HG03439 (cell line): ENCODE data around the gene POLRMT.
"Not testable (repeated sequence)": the region's sequence is repeated elsewhere in the genome, so short reads cannot be mapped to it uniquely, and the experiment has no call there.

Experiments used
- ATAC-seq: cut with Tn5 transposase; IDR thresholded peaks from one replicate; pipeline ENCODE4 v1.9.1; 2021; ENCODE audit warnings: mild to moderate bottlenecking, moderate library complexity; ENCODE audit not compliant: unreplicated experiment

Gene POLRMT

DNA sequence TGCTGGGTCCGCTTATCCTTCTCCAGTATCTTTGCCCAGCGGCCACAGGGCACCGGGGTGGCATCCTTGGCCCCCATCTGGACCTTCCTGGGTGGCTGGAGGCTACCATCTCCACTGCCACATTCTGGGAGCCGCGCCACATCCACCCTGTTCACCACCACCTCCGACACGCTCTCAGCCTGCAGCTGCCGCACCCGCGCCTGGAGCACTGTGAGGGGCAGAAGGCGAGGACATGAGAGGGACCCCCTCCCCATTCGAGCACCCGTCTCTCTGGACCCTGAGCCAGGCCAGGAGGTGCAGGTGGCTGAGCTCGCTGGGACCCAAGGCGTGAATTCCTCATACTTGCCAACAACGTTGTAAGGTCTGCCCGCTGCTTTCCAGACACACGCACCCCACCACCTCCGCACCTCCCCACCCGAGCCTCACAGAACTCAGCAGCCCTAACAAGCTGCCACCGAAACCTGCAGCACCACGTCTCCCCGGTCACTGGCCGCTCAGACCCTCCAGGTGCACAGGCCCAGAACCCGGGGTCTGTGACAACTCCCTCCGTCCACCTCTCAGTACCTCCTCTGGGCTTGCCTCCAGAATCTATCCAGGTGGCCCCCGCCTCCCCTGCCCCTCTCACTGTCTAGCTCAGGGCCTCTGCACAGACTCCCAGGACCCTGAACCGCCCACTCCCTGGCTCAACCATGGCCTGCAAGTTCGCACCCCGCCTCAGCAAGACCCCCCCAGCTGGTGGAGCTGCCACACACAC is 3.2 kb downstream of the POLRMT start:
- ATAC-seq = no peak

DNA sequence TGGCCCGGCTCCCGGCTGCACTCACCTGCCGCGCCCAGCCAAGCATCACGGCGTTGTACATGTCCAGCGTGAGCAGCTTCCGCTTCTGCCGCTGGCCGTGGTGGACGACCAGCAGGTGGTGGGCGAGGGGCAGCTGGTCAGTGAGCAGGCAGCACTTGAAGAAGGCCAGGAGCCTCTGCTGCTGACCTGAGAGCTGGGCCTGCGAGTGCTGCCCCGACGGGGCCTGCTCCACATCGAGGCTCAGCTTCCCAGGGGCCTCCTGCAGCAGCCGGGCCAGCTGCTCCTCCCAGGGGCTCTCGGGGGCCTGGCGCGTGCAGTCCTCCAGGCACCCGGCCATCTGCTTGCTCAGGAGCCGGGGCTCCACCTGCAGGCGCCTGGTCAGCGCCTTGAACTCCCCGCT is 3.8 kb downstream of the POLRMT start:
- ATAC-seq = not testable (repeated sequence)

DNA sequence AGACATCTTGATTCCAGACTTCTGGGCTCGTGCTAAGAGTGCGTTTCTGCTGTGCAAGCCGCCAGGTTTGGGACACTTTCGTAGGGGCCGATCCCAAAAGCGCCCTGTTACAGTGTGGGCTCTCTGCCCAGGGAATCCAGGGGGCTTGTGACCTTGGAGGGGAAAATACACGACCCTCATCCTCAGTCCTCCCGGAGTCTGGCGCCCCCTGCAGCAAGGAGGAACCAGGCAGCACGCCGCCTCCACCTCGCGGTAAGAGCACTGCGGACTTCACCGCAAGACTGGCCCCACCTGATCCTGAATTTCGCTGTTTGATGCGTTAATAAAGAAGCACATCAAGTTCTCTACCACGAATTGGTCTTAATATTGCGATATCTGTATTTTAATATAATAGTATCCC is 5.2 kb downstream of the POLRMT start:
- ATAC-seq = no peak

DNA sequence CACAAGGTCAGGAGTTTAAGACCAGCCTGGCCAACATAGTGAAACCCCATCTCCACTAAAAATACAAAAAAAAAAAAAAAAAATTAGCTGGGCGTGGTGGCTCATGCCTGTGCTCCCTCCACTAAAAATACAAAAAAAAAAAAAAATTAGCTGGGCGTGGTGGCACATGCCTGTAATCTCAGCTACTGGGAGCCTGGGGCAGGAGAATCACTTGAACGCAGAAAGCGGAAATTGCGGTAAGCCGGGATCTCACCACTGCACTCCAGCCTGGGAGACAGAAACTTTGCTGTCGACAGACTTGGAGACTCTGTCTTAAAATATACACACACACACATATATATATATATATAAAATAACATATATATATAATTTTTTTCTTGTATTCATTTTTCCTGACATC is 6.8 kb downstream of the POLRMT start:
- not testable (repeated sequence) for ATAC-seq

DNA sequence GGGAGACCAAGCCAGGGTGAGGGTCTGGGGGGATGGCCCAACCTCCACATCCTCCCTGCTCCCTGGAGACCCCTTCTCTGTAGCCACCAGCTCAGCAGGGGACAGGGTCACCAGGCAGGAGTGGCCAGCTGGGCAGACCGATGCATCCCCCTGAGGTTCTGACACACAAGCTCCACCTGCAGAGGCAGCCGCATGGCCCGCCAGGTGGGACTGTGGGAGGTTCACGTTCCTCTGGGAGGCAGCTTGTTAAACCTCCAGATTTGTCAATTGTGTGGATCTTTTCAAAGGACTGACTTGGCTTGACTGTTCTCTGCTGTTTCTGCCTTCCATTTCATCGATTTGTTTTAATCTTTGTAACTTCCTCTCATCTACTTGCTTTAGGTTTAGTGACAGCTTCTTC is 8.1 kb downstream of the POLRMT start:
- no peak for ATAC-seq

DNA sequence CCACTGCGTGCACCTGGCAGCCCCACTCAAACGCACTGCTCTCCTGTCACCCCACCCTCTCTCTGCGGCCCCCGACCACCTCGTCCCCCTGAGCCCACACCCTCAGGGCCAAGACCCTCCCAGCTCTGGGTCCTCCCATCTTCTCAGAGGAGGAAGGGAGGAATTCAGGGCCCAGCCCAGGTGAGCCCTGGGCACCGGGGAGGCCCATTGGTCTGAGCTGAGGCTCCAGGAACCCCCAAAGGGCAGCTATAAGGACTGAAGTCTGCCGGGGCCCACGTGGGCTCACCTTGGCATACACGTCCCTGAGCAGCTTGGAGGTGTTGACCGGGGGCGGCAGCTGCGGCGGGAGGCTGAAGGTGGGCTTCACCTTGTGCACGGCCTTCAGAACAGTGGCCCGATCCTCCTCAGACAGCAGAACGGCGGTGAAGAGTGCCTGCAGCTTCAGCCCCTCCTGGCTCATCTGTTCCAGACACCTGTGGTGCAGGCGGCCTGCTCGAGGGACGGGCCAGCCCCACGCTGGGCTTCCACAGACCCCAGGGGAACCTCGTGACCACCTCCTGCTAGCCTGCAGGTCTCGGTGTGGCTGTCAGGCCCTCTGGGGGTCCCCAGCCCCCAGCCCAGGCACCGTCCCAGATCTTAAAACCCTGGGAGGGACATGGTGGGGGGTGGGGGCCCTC is 8.8 kb downstream of the POLRMT start:
- ATAC-seq = no peak

DNA sequence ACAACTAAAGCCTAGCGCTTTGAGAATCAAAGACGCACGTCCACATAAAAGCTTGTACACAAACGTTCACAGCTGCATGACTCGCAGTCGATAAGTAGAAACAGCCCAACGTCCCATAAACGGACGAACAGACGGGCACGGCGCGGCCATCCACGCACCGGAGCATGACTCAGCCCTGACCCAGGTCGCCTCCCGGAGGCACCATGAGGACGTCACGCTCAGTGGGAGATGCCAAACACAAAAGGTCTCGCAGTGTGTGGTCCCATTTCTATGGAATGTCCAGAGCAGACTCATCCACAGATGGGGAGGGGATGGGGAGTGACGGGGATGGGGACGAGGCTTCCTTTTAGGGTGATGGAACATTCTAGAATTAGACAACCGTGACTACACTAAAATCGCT is 9.4 kb downstream of the POLRMT start:
- no peak for ATAC-seq

DNA sequence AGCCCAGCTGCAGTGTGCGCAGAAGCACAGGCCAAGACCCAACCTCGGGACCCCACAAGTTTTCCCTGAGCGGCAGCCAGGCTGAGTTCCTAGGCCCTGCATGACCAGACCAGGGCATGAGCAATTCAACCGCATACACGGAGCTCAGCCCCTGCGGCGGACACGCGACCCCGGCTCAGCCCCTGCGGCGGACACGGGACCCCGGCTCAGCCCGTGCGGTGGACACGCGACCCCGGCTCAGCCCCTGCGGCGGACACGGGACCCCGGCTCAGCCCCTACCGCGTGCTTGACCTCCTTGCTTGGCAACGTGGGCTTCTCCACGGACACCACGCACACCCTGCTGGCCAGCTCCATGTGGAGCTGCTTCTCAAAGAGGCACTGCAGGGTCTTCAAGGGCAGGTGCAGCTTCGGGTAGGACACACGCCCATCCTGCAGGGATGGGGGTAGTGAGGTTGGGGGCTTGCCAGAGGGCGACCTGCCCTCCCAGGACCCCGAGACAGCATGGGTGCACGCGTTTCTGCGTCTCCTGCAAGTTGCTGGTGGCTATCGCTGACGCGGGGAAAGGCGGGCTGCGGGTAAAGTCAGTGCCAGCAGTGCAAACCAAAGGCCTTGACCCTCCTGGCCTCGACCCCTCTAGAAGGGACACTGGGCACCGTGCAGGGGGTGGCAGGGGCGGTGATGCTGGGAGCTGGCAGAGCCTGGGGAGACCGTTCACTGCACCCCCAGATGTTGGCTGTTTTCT is 10.0 kb downstream of the POLRMT start:
- no peak for ATAC-seq

DNA sequence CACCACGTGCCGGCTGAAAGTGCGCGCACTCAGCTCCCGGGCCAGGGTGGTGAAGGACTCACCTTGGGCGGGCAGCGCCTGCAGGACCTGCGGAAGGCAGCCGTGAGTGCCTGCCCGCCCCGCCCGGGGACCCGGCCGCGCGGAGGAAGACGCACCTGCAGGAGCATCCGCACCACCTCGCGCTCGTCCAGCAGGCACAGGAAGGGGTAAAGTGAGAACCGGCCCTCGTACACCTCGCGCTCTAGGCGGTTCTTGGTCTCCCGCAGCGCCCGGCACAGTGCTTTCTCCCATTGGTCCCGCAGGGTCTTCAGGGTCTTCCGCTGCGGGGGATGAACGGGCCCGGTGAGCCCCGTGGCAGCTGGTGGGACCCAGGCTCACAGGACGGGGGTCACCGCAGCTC is 10.7 kb downstream of the POLRMT start:
- no peak for ATAC-seq

DNA sequence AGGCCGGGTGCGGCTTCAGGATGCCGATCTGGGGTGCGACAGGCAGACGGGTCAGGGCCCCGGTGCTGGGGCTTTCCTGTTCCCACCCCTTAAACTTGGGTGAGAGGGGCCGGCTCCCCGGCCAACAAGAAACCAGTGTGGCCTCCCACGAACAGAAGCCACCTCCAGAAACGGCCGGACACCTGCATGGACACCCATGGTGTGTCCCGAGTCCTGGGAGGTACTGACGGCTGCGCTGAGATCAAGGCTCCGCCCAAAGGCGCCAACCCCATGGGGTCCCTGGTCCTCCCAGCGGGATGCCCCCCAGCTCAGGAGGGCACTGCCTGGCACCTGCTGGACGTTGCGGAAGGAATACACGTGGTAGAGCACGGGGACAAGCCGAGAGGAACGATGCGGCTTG is 11.5 kb downstream of the POLRMT start:
- ATAC-seq = no peak

DNA sequence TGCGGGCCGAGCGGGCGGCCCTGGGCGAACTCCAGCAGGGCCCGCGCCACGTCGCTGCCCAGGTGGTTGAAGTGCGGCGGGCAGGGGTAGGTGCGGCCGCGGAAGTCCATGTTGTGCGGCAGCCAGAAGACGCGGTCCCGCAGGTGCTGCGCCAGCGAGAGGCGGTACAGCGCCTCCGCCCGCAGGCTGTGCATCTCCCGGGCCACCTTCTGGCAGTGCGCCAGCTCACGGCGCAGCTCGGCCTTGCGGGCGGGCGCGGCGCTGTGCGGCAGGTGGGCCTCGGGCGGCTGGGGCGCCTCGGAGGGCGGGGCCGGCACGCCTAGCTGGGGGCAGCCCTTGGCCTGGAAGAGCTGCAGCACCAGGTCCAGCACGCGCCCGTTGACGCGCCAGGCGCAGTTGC is 12.1 kb downstream of the POLRMT start:
- not testable (repeated sequence) for ATAC-seq

DNA sequence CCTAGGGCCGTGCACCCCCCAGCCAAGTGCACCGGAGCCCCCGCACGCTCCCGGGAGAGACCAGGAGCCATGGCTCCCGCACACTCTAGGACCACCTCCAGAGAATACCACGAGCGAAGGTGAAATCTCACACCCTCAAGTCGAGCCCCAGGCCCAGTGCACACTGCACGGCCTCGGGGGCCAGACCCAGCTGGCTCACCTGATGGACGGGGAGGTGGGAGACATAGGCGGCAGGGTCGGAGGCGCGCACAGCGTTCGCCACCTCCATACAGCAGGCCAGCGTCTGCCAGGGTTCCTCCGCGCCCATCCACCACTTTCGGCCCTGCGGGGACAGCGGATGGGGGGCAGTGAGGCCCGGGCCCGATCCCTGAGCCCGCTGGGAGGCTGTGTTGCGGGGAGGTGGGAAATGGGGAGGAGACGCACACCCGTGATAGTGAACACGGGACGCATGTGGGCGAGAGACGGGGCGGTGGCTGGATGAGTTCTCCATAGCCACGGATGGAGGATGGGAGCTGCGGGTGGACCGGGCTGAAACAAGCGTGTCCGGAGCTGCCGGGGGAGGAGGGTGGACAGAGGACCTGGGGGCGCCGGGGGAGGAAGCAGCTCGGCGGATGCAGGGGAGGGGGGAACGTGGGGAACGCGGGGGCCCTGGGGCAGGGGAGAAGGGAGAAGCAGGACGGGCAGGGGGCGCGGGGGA is 13.0 kb downstream of the POLRMT start:
- no peak for ATAC-seq

DNA sequence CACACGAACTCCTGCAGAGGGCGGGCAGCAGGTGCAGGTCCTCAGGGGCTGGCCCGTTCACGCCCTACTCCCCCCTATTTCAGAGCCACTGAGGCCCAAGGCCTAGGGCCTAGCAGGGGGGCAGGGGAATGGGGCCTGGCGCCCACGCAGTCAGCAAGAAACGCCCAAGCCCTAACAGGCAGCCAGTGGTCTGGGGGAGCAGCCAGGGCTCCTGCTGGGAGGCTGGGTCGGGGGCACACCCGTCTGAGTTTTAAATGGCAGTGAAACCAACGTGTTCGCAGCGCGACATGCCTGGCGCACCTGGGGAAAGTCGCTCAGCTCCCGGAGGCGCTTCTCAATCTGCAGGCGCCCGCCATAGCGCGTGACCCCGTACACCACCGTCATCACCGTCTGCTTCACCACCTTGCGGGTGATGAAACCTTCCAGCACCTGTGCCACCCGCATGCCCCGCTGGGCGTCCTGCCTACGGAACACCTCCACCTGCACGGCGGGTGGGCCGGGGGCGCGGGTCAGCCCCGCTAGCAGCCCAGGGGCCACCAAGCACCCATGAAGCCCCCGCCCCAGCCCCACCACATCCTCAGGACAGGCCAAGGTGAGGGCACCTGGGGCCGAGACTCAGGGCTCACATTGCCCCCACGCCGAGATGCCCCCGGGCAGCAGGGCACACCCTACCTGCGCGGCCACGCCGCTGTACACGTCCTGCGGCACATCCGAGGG is 13.9 kb downstream of the POLRMT start:
- ATAC-seq = no peak

DNA sequence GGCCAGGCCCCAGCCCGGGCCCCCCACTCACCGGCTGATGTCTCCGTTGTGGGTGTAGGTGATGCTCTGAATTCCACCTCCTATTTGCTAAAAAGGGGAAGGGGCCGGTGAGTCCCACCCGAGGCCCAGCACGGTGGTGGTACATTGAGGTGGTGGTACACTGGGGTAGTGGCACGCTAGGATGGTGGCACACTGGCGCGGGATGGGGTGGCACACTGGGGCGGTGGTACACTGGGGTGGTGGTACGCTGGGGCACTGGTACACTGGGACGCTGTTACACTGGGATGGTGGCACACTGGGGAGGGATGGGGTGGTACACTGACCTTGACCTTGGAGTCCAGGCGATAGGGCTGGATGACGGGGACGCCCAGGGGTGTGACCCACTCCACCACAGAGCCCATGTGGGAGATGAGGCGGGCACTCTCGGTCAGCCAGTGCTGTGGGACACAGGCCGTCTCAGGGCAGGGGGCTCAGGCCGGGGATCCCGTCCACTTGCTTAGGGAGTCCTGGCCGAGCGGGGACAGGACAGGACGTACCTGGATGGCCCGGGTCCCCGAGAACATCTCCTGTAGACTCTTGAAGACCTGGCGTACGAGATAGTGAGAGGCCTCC is 14.6 kb downstream of the POLRMT start:
- no peak for ATAC-seq

DNA sequence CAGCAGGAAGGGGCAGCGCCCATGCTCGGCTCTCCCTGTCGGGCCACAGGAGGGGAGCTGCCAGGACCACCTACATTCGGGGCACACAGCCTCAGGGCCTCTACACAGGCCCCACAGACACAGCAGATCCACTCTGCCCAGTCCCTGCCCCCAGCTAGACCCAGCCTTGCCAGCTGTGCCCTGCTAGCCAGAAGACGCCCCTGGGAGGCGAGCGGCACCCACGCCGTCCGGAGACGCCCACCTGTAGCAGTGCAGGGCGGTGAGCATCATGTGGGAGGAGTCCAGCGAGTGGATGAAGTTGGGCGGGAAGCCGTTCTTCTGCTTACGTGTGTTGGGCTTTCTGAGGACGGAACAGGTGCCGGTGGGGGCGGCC is 15.1 kb downstream of the POLRMT start:
- no peak for ATAC-seq

DNA sequence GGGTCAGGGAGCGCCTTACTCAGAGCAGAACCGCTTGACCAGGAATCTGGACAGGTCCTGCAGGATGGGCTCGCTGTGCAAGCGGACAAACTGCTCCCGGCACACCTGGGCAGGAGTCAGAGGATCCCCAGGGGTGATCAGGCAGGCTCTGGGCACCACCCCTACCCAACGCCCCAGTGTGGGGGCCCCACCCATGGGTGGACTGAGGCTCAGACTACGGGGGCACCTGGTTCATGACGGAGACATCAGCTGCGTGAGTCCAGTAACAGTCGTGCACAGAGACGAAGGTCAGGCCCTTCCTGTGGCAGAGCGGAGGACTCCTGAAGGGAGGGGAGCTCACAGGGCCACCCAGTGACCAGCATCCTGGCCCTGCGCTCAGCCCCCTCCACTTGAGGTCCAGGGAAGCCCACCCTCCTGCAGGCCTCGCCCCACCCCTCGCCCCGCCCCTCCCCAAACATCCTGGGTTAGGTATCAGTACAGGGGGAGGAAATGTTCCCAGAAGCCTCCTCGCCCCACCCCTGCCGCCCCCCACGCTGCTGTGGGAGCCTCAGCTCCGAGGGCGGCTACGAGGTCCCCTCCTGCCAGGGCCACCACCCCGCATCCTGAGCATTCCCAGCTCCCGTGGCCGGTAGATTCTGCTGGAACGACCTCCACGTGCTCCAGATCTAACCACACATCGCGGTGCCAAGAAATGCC is 15.6 kb downstream of the POLRMT start:
- ATAC-seq = no peak

DNA sequence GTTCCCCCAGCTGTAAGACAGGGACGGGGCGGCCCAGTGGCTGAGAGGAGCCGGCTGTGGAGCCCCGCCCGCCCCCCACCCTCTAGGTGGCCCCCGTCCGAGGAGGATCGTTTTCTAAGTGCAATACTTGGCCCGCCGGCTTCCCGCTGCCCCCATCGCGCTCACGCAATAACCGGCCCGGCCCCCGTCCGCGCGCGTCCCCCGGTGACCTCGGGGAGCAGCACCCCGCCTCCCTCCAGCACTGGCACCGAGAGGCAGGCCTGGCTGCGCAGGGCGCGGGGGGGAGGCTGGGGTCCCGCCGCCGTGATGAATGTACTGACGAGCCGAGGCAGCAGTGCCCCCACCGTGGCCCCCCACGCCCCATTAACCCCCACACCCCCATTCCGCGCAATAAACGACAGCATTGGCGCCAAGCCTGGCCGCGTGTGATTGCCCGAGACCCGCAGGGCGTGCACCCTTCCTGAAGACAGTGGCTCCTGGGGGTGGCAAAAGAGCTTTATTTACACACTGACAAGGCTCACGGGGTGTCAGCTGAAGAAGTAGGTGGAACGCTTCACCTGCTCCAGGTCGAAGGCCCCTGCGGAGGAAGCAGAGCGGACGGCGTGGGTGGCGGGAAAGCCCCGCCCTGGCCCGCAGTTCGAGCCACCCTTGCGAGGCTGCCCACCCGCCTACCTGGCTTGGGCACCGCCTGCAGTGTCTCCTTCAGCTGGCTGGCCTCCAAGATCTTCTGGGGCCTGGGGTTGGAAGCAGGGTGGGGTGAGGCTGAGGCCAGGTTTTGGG is 16.4 kb downstream of the POLRMT start:
- ATAC-seq = no peak

DNA sequence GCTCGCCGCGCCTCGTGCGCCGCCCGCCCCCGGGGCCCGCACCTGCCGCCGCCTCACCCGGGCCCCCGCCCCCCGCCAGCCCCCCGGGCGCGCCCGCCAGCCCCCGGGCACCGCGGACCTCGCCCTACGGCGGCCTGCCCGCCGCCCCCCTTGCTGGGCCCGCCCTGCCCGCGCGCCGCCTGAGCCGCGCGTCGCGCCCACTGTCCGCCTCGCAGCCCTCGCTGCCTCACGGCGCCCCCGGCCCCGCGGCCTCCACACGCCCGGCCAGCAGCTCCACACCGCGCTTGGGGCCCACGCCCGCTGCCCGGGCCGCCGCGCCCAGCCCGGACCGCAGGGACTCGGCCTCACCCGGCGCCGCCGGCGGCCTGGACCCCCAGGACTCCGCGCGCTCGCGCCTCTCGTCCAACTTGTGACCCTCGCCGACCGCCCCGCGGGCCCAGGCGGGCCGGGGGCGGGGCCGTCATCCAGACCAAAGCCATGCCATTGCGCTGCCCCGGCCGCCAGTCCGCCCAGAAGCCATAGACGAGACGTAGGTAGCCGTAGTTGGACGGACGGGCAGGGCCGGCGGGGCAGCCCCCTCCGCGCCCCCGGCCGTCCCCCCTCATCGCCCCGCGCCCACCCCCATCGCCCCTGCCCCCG is 17.2 kb downstream of the POLRMT start:
- no peak for ATAC-seq

DNA sequence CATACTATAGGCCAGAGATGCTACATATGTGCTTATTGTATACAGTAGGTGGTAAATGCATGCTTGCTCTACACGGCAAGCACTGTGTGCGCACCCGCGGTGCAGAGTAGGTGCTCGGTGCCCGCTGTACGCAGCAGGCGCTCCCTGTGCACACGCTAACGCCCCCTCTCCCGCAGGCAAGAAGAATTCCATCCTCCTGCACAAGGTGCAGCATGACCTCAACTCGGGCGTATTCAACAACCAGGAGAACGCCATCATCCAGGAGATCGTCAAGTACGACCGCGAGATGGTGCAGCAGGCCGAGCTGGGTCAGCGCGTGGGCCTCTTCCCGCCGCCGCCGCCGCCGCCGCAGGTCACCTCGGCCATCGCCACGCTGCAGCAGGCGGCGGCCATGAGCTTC is 17.7 kb downstream of the POLRMT start:
- ATAC-seq = no peak
